Islet of Langerhans (tissue), 1 donor: ENCODE measurements around the gene CCL13.

Source experiments
- FAIRE-seq: peaks from one replicate; lab custom pipeline; 2011; peaks lifted over from hg19 to GRCh38; lab: Jason Lieb, UNC

CCL13 gene

DNA sequence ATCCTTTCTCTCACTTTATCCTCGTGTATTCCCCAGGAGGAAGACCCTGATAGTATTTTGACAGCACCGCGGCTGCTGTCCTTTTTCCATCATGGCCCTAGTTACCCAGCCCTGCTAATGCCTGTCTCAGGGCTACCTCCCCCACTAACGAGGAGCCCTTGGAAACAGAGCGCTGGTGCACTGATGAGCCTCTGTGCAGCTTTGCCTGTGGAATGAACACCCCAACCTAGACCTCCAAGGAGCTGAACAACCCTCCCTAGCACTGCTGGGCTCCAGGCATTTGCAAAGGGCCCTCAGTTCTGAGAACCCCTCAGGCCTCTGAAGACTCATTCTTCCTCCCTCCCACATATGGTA, 30.0 kb downstream of the CCL13 start:
- FAIRE-seq = no peak

DNA sequence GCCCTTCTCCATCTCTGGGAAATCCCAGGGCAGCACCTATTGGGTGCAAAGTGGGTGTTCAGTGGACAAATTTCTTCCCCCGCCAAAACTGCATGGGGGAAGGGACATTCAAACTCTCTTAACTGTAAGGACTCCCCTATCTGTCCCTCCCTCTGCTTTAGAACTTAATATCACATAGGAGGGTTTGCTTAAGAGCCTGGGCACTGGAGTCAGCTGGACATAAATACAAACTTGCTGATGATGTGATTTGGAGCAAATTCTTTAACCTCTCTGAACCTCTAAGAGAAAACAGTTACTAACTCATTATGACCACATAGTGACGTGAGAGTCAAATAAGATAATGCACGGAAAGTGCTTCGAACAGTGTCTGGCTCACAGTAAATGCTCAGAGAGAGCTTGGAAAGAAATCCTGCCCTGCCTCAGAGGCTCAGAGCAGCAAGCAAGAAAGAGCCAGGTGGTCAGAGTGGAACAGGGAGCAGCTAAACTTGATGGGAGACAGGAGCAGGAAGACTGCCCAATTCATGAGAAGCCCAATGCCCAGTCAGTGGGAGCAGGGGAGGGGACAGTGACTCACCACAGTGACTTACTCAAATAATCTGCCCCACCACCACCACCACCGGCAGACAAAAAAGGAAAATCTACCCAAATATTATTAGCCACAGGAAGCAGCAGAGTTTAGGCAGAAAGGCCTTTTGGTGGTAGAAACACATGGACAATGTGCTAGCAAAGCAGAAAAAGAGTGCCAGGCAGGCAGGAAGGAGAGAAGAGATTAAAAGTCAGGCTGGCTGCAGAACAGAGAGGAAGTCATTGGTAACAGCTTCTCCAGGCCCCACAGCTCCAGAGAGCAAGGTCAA, 30.6 kb downstream of the CCL13 start:
- no peak for FAIRE-seq

DNA sequence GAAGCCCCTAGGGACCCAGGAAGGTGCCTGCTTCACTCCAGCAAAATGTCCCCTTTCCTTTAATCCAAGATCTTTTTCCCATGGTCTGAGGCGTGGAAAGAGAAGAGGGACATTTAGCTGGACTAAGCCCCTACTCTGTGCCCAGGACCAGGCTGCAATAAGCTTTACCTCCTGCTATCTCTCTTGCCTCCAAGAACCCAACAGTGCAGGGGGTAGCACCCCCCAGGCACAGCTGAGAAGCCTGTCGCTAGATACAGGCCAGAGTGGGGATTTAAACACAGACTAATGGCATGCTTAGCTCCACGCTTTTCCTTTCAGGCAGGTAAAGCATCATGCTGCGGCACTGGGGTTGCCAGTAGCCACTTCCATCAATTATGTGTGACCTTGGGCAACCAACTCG, 31.3 kb downstream of the CCL13 start:
- FAIRE-seq = no peak

DNA sequence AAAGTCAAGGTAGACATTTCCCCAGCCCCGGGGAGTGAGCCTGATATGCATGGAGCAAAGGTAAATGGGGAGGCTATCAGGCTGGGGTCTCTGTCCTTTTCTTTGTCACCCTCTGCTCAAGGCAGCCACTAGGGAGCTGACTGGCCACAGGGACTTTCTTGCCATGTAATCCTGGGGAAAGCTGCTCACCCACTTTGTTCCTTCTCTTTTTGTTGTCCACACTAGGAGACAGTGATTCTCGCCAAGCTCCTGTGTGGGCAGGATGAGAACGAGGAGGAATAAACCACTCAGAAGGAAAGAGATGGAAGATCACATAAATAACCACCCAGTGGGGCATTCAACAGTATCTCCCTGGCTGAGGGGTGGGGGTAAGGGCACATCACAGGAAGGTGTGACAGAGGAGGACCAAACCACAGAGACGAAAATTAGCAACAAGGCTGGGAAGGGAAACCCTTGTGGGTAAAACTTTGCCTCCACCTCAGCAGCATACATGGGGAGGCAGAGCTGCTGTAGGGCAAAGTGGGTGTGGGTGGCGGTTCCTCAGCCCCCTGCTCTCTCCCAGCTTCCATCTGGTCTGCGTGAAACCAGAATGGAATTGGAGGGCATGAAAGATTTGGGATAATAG, 33.0 kb downstream of the CCL13 start:
- FAIRE-seq = no peak

DNA sequence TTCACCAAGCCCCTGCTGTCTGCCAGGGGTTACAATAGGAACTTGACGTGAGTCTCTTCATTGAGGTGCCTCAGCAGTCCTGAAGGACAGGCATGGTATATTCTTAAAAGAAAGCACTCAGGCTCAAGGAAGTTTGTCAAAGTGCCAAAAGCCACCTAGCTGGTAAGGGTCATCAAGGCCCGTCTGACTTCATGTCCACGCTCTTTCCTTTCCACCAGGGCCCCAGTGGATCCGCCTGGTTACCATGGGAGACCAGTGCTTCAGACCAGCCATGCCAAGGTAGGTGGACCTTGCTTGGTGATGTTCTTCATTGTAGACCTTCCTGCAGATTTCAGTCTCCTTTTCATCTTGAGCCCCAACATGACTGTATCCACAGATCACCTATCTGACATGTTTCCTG, 34.4 kb downstream of the CCL13 start:
- no peak for FAIRE-seq

DNA sequence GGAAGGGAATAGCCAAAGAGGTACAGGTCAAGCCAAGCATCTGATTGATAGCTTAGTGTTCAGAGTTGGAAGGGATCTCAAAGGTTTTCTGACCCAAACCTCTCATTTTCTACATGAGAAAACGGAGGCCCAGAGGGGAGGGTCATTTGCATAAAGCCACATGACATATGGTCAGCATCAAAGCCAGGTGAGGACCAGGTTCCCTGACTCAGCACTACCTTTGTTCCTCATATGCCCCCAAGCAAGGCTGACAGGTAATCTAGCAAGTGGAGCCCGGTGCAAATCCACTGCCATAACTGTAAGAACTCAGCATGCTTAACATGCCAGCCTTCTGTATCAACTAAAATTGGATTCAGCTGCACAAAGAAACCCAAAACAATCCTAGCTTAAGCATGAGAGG, 35.0 kb downstream of the CCL13 start:
- FAIRE-seq = no peak

DNA sequence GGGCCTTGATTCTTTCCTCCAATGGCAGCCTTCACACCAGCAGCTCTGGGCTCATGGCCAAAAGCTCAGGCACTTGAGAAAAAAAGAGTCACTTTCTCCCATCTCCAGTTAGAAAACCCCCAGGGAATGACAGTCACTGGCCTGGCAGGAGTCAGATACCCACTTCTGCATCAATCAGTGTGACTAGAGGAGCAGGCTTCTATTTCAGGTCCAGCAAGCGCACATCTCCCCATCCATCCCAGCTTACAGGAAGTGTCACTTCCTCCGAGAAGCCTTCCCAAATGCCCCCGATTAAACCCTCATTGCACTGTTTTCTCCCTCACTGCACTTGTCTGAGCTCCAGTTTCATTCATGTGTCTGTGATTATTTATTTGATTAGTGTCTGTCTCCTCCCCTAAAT, 37.1 kb downstream of the CCL13 start:
- no peak for FAIRE-seq

DNA sequence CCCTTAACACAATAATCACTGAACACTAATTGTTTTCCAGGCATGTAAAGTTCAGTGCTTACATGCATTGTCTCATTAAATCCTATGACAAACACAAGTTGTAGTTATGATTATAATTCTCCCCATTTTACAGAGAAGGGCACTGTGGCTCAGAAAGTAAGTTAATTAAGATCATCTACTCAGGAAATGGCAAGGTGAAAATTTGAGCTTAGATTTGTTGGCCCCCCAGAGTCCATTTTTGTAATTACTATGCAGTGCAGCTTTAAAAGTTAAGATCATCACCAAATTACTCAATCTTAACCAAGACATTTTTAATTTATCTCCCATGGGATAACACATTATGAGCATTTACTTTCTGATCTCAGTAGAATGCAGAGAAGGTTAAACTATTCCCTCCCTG, 41.0 kb downstream of the CCL13 start:
- no peak for FAIRE-seq

DNA sequence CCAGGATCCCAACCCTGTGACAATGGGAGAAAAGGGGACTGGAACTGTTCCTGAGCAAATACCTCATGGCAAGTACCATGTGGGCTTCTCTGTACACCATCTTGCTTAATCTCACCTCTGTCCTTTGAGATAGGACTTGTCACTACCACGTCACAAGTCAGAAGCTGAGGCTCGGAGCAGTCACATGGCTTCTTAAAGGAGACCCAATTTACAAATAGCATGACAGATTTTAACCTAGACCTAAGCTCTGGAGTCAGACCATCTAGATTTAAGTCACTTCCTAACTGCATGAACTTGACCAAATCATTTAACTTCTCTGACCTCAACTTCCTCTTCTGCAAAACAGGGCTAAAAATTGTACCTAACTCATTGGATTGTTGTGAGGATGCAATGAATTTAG, 42.7 kb downstream of the CCL13 start:
- FAIRE-seq = no peak

DNA sequence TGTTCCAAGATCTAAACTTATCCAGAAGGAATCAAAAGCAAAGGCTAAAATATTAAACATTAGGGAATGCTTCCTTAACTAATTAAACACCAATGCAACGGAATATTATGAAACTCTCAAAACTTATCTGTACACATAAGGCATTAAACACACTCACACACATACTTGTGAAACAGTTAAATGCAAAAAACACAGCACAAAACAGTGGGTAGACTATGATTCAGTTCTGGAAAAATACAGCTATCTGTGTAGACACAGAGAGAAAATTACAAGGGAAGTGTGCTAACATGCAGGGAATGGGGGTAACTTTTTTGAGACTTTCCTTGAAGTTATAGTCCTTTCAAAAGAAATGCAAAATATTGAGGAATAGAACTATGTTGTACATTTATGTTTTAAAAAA, 43.4 kb downstream of the CCL13 start:
- no peak for FAIRE-seq

DNA sequence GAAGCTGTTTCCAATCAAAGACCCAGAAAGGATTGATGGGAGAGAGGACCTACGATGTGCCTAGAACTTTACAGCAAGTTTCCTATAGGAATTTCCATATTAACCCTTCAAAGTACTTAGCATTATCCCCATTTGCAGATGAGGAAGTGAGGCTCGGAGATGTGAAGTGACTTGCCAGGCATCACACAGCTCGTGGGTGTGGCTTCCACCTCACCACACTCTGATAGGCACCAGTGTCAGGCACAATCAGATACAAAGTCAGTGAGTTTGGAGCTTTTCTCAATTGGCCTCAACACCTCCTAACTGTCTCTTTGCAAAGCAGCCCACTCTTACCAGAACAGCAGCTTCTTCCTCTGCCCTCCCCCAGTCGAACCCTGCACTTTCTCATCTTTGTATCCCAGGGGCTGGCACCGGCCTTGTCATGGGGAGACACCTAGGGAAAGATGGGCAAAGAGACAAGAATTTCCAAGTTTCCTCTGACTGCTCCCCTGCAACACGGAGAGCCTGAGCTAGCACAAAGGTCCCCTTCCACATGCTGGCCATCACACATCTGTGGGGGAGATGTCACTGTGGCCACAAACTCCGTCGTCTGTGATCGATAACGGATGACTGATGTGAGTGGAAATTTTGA, 44.1 kb downstream of the CCL13 start:
- no peak for FAIRE-seq

DNA sequence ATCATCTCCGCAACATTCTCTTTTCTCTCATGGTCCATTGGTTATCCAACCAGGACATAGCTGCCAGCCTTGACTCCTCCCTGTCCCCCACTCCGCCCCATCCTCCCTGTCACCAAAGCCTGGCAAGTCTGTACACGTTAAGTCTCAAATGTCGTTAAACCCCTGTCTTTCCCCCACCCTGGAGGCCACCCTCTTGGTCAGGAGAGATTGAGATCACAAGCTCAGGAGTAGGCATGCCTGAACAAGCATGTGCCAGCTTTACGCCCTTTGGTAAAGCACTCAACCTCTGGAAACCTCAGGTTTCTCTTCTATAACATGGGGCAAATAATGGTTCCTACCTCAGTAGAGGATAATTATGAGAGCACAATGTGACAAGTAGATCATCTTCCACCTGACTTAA, 44.9 kb downstream of the CCL13 start:
- FAIRE-seq = no peak

DNA sequence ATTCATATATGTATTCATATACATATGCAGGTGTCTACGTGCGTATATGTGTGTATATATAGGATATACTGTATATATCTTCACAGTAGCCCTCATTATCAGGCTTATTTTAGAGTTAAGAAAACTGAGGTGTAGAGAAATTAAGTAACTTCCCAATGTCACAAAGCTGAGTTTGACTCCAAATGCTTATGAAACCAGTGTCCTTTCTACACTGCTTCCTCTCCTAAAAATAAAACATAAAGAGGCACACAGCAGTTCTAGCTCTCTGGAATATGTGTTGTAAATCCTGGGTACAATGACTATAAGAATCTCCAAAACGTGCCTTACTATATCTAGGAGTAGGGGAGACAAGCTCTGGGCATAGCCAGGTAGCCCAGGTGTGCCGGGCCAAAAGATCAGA, 46.7 kb downstream of the CCL13 start:
- FAIRE-seq = no peak

DNA sequence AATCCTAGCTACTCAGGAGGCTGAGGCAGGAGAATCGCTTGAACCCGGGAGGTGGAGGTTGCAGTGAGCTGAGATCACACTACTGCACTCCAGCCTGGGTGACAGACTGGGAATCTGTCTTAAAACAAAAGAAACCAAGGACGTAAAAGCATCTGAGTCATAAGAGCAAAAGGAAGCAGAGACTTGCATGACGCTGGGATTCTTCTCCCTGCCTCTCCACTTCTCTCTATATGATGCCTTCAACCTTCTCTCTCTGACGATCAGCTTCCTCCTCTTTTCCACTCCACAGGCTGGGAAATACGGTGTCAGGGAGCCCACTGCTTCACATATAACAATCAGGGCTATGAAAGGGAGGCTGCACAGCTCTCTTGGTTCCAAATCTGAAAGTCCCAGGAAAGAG, 49.9 kb downstream of the CCL13 start:
- no peak for FAIRE-seq
